IMR-90 (cell line): ENCODE measurements around the gene CTIF. TPM values are rescaled to one million over a fixed set of nuclear protein-coding genes. Genes with fewer than 3 reads are reported as not detected.

Source experiments
- ATAC-seq: fragments of 200-7000 bp; cut with Tn5 transposase; 2 replicates; pipeline ENCODE4 v1.9.1; 2020; ENCODE audit warnings: low read depth, mild to moderate bottlenecking, moderate library complexity
- BruUV-seq: library from RNA; stranded (reverse); fragments of 400-500 nt; replicated peaks from 2 replicates; lab custom pipeline; 2021; lab: Mats Ljungman, UMichigan
- CTCF ChIA-PET: fragments of 300-600 bp; formaldehyde crosslinking; extraction: SDS; loops from one replicate; lab custom pipeline; 2021; ENCODE audit warnings: antibody characterized with exemption; lab: Yijun Ruan, JAX
- POLR2A ChIA-PET: fragments of 300-600 bp; sonication (Branson Sonifier 250); formaldehyde crosslinking; loops from one replicate; lab custom pipeline; 2022; ENCODE audit warnings: antibody characterized with exemption; ENCODE audit not compliant: unreplicated experiment; lab: Charles Lee
- DNase-seq: peaks from one replicate; pipeline ENCODE4 v3.0.0; 2013
- H2AFZ ChIP-seq: replicated peaks from 2 replicates; pipeline ENCODE3; 2013; ENCODE audit warnings: low read length, mild to moderate bottlenecking; ENCODE audit not compliant: poor library complexity
- H2AK5ac ChIP-seq: 2 replicates; pipeline ENCODE4 v1.6.1; 2013; ENCODE audit warnings: low read depth, low read length, inconsistent platforms
- H2AK9ac ChIP-seq: replicated peaks from 2 replicates; pipeline ENCODE3; 2013; ENCODE audit warnings: mild to moderate bottlenecking, low read depth, low read length, moderate library complexity; ENCODE audit not compliant: poor library complexity
- H2BK120ac ChIP-seq: 2 replicates; pipeline ENCODE4 v1.6.1; 2013; ENCODE audit warnings: low read depth, low read length, inconsistent platforms
- H2BK15ac ChIP-seq: 3 replicates; pipeline ENCODE4 v1.6.1; 2013; ENCODE audit warnings: low read depth, low read length, inconsistent platforms
- H2BK20ac ChIP-seq: 2 replicates; pipeline ENCODE4 v1.6.1; 2013; ENCODE audit warnings: low read depth, mild to moderate bottlenecking, inconsistent platforms, low read length, moderate library complexity
- H2BK5ac ChIP-seq: 2 replicates; pipeline ENCODE4 v1.6.1; 2013; ENCODE audit warnings: mild to moderate bottlenecking, low read depth, low read length, inconsistent platforms; ENCODE audit not compliant: poor library complexity, severe bottlenecking
- H3K14ac ChIP-seq: replicated peaks from 2 replicates; pipeline ENCODE4 v1.6.1; 2013; ENCODE audit warnings: low read depth, low read length, inconsistent platforms
- H3K18ac ChIP-seq: 2 replicates; pipeline ENCODE4 v1.6.1; 2013; ENCODE audit warnings: low read depth, low read length, control low read depth
- H3K23ac ChIP-seq: 2 replicates; pipeline ENCODE4 v1.6.1; 2013; ENCODE audit warnings: low read depth, low read length, inconsistent platforms
- H3K27ac ChIP-seq: 2 replicates; pipeline ENCODE4 v1.5.1; 2013; ENCODE audit warnings: mild to moderate bottlenecking, control low read depth, low read length; ENCODE audit not compliant: insufficient read depth
- H3K27me3 ChIP-seq: 2 replicates; pipeline ENCODE4 v1.6.1; 2013; ENCODE audit warnings: low read length; ENCODE audit not compliant: control insufficient read depth, insufficient read depth
- H3K36me3 ChIP-seq: 2 replicates; pipeline ENCODE4 v1.6.1; 2013; ENCODE audit warnings: low read length, mixed read lengths; ENCODE audit not compliant: control insufficient read depth, insufficient read depth
- H3K4ac ChIP-seq: 2 replicates; pipeline ENCODE4 v1.6.1; 2013; ENCODE audit warnings: low read depth, low read length, inconsistent platforms
- H3K4me1 ChIP-seq: 2 replicates; pipeline ENCODE4 v1.6.1; 2013; ENCODE audit warnings: low read length, mixed read lengths; ENCODE audit not compliant: control insufficient read depth, insufficient read depth
- H3K4me2 ChIP-seq: 2 replicates; pipeline ENCODE4 v1.6.1; 2013; ENCODE audit warnings: low read depth, mild to moderate bottlenecking, control low read depth, low read length, moderate library complexity
- H3K4me3 ChIP-seq: 2 replicates; pipeline ENCODE4 v1.5.1; 2013; ENCODE audit warnings: low read depth, mild to moderate bottlenecking, control low read depth, low read length, moderate library complexity; ENCODE audit not compliant: insufficient read depth
- H3K56ac ChIP-seq: 2 replicates; pipeline ENCODE4 v1.6.1; 2013; ENCODE audit warnings: low read length, inconsistent platforms; ENCODE audit not compliant: insufficient read depth; ENCODE audit errors: extremely low read depth
- H3K79me1 ChIP-seq, 2 experiments: 2 replicates each; pipeline ENCODE4 v1.6.1; 2013; ENCODE audit warnings: low read length in 2 of 2, inconsistent platforms in 1 of 2, low read depth in 1 of 2
- H3K9ac ChIP-seq: 2 replicates; pipeline ENCODE4 v1.6.1; 2013; ENCODE audit warnings: low read depth, low read length, control low read depth
- H3K9me1 ChIP-seq: 2 replicates; pipeline ENCODE4 v1.6.1; 2013; ENCODE audit warnings: low read length, inconsistent platforms; ENCODE audit not compliant: insufficient read depth
- H3K9me3 ChIP-seq: 2 replicates; pipeline ENCODE4 v1.6.1; 2013; ENCODE audit warnings: low read length; ENCODE audit not compliant: control insufficient read depth, insufficient read depth
- H4K20me1 ChIP-seq: 2 replicates; pipeline ENCODE4 v1.6.1; 2013; ENCODE audit warnings: low read length, inconsistent platforms; ENCODE audit not compliant: insufficient read depth
- H4K5ac ChIP-seq: 2 replicates; pipeline ENCODE4 v1.6.1; 2013; ENCODE audit warnings: mild to moderate bottlenecking, low read depth, low read length, control low read depth
- H4K8ac ChIP-seq, 2 experiments: 2 replicates each; pipeline ENCODE4 v1.6.1; 2013; ENCODE audit warnings: low read depth in 2 of 2, low read length in 2 of 2, control low read depth in 1 of 2, inconsistent platforms in 1 of 2
- H4K91ac ChIP-seq: 2 replicates; pipeline ENCODE4 v1.6.1; 2013; ENCODE audit warnings: low read depth, low read length, inconsistent platforms; ENCODE audit not compliant: insufficient read depth
- BHLHE40 ChIP-seq: fragments of 150-350 bp; IDR thresholded peaks from 2 replicates; pipeline ENCODE4 v1.6.1; 2016; ENCODE audit warnings: mild to moderate bottlenecking, low read depth, low read length
- CEBPB ChIP-seq: IDR thresholded peaks from 2 replicates; pipeline ENCODE4 v1.6.1; 2012; ENCODE audit warnings: low read depth, low read length, improper control_type of control experiment
- CHD1 ChIP-seq: IDR thresholded peaks from 2 replicates; pipeline ENCODE4 v1.6.1; 2012; ENCODE audit warnings: low read depth, low read length, improper control_type of control experiment
- CTCF ChIP-seq: conservative IDR thresholded peaks from 2 replicates; pipeline ENCODE4 v1.5.1; 2012; ENCODE audit warnings: mild to moderate bottlenecking, low read depth, low read length, improper control_type of control experiment
- ELK1 ChIP-seq: fragments of 150-350 bp; IDR thresholded peaks from 2 replicates; pipeline ENCODE4 v1.6.1; 2016; ENCODE audit warnings: low read depth, mild to moderate bottlenecking, low read length, moderate library complexity, borderline replicate concordance
- FOS ChIP-seq: fragments of 150-350 bp; IDR thresholded peaks from 2 replicates; pipeline ENCODE4 v1.6.1; 2016; ENCODE audit warnings: low read depth, low read length
- MAFK ChIP-seq: IDR thresholded peaks from 2 replicates; pipeline ENCODE4 v1.6.1; 2012; ENCODE audit warnings: low read depth, low read length, improper control_type of control experiment
- MAZ ChIP-seq: IDR thresholded peaks from 2 replicates; pipeline ENCODE4 v1.6.1; 2012; ENCODE audit warnings: low read depth, mild to moderate bottlenecking, low read length, improper control_type of control experiment, moderate library complexity, borderline replicate concordance
- MXI1 ChIP-seq: IDR thresholded peaks from 2 replicates; pipeline ENCODE4 v1.6.1; 2012; ENCODE audit warnings: low read depth, mild to moderate bottlenecking, low read length, moderate library complexity, borderline replicate concordance
- NFE2L2 ChIP-seq: fragments of 150-350 bp; IDR thresholded peaks from 2 replicates; pipeline ENCODE4 v1.6.1; 2016; ENCODE audit warnings: low read depth, mild to moderate bottlenecking, low read length
- POLR2A ChIP-seq: IDR thresholded peaks from 2 replicates; pipeline ENCODE4 v1.6.1; 2012; ENCODE audit warnings: mild to moderate bottlenecking, low read depth, low read length
- RAD21 ChIP-seq: IDR thresholded peaks from 2 replicates; pipeline ENCODE4 v1.6.1; 2012; ENCODE audit warnings: low read length, improper control_type of control experiment
- RCOR1 ChIP-seq: IDR thresholded peaks from 2 replicates; pipeline ENCODE4 v1.6.1; 2012; ENCODE audit warnings: mild to moderate bottlenecking, low read length, improper control_type of control experiment; ENCODE audit not compliant: insufficient replicate concordance
- RFX5 ChIP-seq: IDR thresholded peaks from 2 replicates; pipeline ENCODE4 v1.8.0; 2012; ENCODE audit warnings: low read depth, mild to moderate bottlenecking, low read length, moderate library complexity
- SMC3 ChIP-seq: fragments of 150-350 bp; IDR thresholded peaks from 2 replicates; pipeline ENCODE4 v1.6.1; 2016; ENCODE audit warnings: low read depth, mild to moderate bottlenecking, antibody characterized with exemption, low read length, moderate library complexity
- USF2 ChIP-seq: fragments of 150-350 bp; IDR thresholded peaks from 2 replicates; pipeline ENCODE4 v1.6.1; 2017; ENCODE audit warnings: mild to moderate bottlenecking, antibody characterized with exemption, low read length, low read depth
- WGBS, 2 experiments: methylation state at CpG; one replicate each; pipeline versions ENCODE4 v1.1.5 to v1.1.7; 2013; ENCODE audit warnings: missing lambda C conversion rate in 2 of 2; ENCODE audit not compliant: insufficient read length in 1 of 2; ENCODE audit errors: extremely low coverage in 2 of 2; 5-methylcytosine and 5-hydroxymethylcytosine counted together
- dilution Hi-C: fragments of 300-500 bp; cut with HindIII; formaldehyde crosslinking; loops from one replicate; pipeline ENCODE4 v1.14.3; 2018; ENCODE audit warnings: low sequenced_read_pairs; ENCODE audit not compliant: unreplicated experiment
- in situ Hi-C: fragments of 300-500 bp; cut with MboI; formaldehyde crosslinking; loops from 3 replicates; pipeline ENCODE4 v1.14.3; 2019; ENCODE audit warnings: low sequenced_read_pairs, inconsistent platforms, mixed read lengths
- intact Hi-C: fragments of 100-400 bp; cut with micrococcal nuclease; formaldehyde crosslinking; loops from 2 replicates; pipeline ENCODE4 v1.10.0; 2022
- polyA plus RNA-seq, 3 experiments: library from polyadenylated mRNA; depleted of rRNA; stranded (reverse); fragments of >200 nt; gene quantifications; 2 replicates each; pipeline ENCODE4 v1.2.3, GENCODE V29; 2012; ENCODE audit warnings: low replicate concordance in 1 of 3
- total RNA-seq: library from RNA; depleted of rRNA; stranded (reverse); fragments of >200 nt; gene quantifications from 2 replicates; pipeline ENCODE4 v1.2.3, GENCODE V29; 2012

Gene CTIF
- total and polyA plus RNA-seq, 2 of the 4 experiments (the other 2 are of a cell fraction), result 25.1 to 57.0 TPM

- no peak overlapping the region for H3K18ac ChIP-seq
- ATAC-seq, result no peak; the same call in 1 of the 2 replicates
- ChIA-PET POLR2A (no interaction called here), CTCF (no interaction called here)
- no peak overlapping the region for H4K8ac ChIP-seq
- H3K14ac ChIP-seq, result peak overlapping the region; percentile 19; the same call in 1 of the 2 replicates
- peaks cover 22% of the 10 kb centered on the region; the same call in 1 of the 2 replicates for H3K36me3 ChIP-seq
- no peak overlapping the region for H3K27ac ChIP-seq
- no peak overlapping the region for H2BK120ac ChIP-seq
- H3K4me2 ChIP-seq, result no peak overlapping the region
- no peaks in the 10 kb centered on the region for H3K27me3 ChIP-seq
- H2AK9ac ChIP-seq, result no peak overlapping the region
- 0 out of 3 replicates have a peak overlapping the region, but pooled peaks have one; percentile 23 for H2BK15ac ChIP-seq
- H3K79me1 ChIP-seq, result peaks cover 28 to 60% of the 10 kb centered on the region in 2 experiments
- dilution Hi-C loops (no loop called here), intact Hi-C loops (no loop called here), in situ Hi-C loops (no loop called here)
- H3K9me1 ChIP-seq, result peaks cover 23% of the 10 kb centered on the region
- no peak for DNase-seq
- H2AFZ ChIP-seq, result no peak overlapping the region
- no peak overlapping the region for H4K91ac ChIP-seq
- no TSS peak for BruUV-seq
- no peaks in the 10 kb centered on the region for H3K9me3 ChIP-seq
- TF ChIP-seq RAD21 (no peak), RCOR1 (no peak), ELK1 (no peak), SMC3 (no peak), MAFK (no peak), NFE2L2 (no peak), MXI1 (no peak), POLR2A (no peak), RFX5 (no peak), MAZ (no peak), CEBPB (no peak), FOS (no peak), USF2 (no peak), CTCF (no peak), BHLHE40 (no peak), CHD1 (no peak)
- peaks cover 19% of the 10 kb centered on the region for H4K20me1 ChIP-seq
- no peak overlapping the region for H3K23ac ChIP-seq
- no peak overlapping the region for H3K56ac ChIP-seq
- no peak overlapping the region for H2BK5ac ChIP-seq
- no peak overlapping the region for H3K4me3 ChIP-seq
- H3K4me1 ChIP-seq, result peaks cover 10% of the 10 kb centered on the region
- H4K5ac ChIP-seq, result no peak overlapping the region
- no peak overlapping the region for H3K9ac ChIP-seq
- no peak overlapping the region for H2AK5ac ChIP-seq
- peak overlapping the region; percentile 34; the same call in 1 of the 2 replicates for H3K4ac ChIP-seq
- H2BK20ac ChIP-seq, result no peak overlapping the region
- WGBS, 2 experiments, result 49% methylated on average over 2 of the region's 5 CpGs; no CpG with 5 or more reads in 1 of the 2 experiments
Observed at GRCh38 chr18:48813833-48814489, 275.1 kb downstream of the CTIF start.
